PC-3 (cell line): ENCODE results near the gene GPR18. TPM values are rescaled to one million over a fixed set of nuclear protein-coding genes. Genes with fewer than 3 reads are reported as not detected.

ENCODE experiments used
- ATAC-seq: fragments of 200-7000 bp; cut with Tn5 transposase; 2 replicates; pipeline ENCODE4 v1.9.1; 2020; ENCODE audit warnings: mild to moderate bottlenecking, moderate library complexity
- BruUV-seq: library from RNA; stranded (reverse); fragments of 400-500 nt; replicated peaks from 2 replicates; lab custom pipeline; 2021; lab: Mats Ljungman, UMichigan
- CTCF ChIA-PET: fragments of 300-600 bp; sonication (Branson Sonifier 250); formaldehyde crosslinking; loops from one replicate; lab custom pipeline; 2022; ENCODE audit warnings: antibody characterized with exemption; lab: Charles Lee
- POLR2A ChIA-PET: fragments of 300-600 bp; sonication (Branson Sonifier 250); formaldehyde crosslinking; loops from one replicate; lab custom pipeline; 2022; ENCODE audit warnings: antibody characterized with exemption; ENCODE audit not compliant: unreplicated experiment; lab: Charles Lee
- DNase-seq: peaks from one replicate; pipeline ENCODE4 v3.0.0-alpha.2; 2015
- H2AFZ ChIP-seq: fragments of 300-600 bp; sonication (generic); 2 replicates; pipeline ENCODE4 v1.6.0; 2016; ENCODE audit warnings: antibody characterized with exemption, low read length
- H3F3A ChIP-seq: fragments of 300-600 bp; sonication (generic); one replicate; pipeline ENCODE4 v1.6.0; 2017; ENCODE audit warnings: antibody characterized with exemption, low read length, control low read depth, mild to moderate bottlenecking; ENCODE audit not compliant: unreplicated experiment
- H3K27ac ChIP-seq: fragments of 300-600 bp; sonication (generic); 2 replicates; pipeline ENCODE4 v1.5.1; 2016; ENCODE audit warnings: mild to moderate bottlenecking, low read length
- H3K27me3 ChIP-seq: fragments of 300-600 bp; sonication (generic); 2 replicates; pipeline ENCODE4 v1.6.1; 2016; ENCODE audit warnings: low read length, mixed read lengths
- H3K36me3 ChIP-seq: fragments of 300-600 bp; sonication (generic); 2 replicates; pipeline ENCODE4 v1.6.1; 2016; ENCODE audit warnings: low read depth, mixed run types, low read length, mixed read lengths
- H3K4me1 ChIP-seq: fragments of 300-600 bp; sonication (generic); 2 replicates; pipeline ENCODE4 v1.5.1; 2016; ENCODE audit warnings: low read length; ENCODE audit not compliant: insufficient read depth
- H3K4me2 ChIP-seq: fragments of 300-600 bp; sonication (generic); 2 replicates; pipeline ENCODE4 v1.6.0; 2016; ENCODE audit warnings: low read length
- H3K4me3 ChIP-seq: fragments of 300-600 bp; sonication (generic); 2 replicates; pipeline ENCODE4 v1.5.1; 2016; ENCODE audit warnings: mild to moderate bottlenecking, low read length, mixed read lengths
- H3K79me2 ChIP-seq: fragments of 300-600 bp; sonication (generic); 2 replicates; pipeline ENCODE4 v1.6.1; 2017; ENCODE audit warnings: low read length, mixed read lengths
- H3K9ac ChIP-seq: fragments of 300-600 bp; sonication (generic); 2 replicates; pipeline ENCODE4 v1.6.0; 2016; ENCODE audit warnings: mild to moderate bottlenecking, low read length
- H3K9me2 ChIP-seq: fragments of 300-600 bp; sonication (generic); replicated peaks from 2 replicates; pipeline ENCODE4 v1.6.1; 2016; ENCODE audit warnings: mixed run types, low read length, mixed read lengths
- H3K9me3 ChIP-seq: fragments of 300-600 bp; sonication (generic); 2 replicates; pipeline ENCODE4 v1.6.1; 2016; ENCODE audit warnings: low read length, mixed read lengths
- H4K20me1 ChIP-seq: fragments of 300-600 bp; sonication (generic); 2 replicates; pipeline ENCODE4 v1.6.1; 2016; ENCODE audit warnings: low read length, mixed read lengths
- CTCF ChIP-seq: fragments of 300-600 bp; sonication (generic); conservative IDR thresholded peaks from 2 replicates; pipeline ENCODE4 v1.5.1; 2017; ENCODE audit warnings: antibody characterized with exemption, low read depth, mild to moderate bottlenecking, low read length
- EZH2 ChIP-seq: fragments of 300-600 bp; sonication (generic); IDR thresholded peaks from one replicate; pipeline ENCODE4 v1.6.1; 2017; ENCODE audit warnings: antibody characterized with exemption, mild to moderate bottlenecking, low read length; ENCODE audit not compliant: unreplicated experiment
- EZH2phosphoT487 ChIP-seq: fragments of 300-600 bp; sonication (generic); IDR thresholded peaks from 2 replicates; pipeline ENCODE4 v1.6.1; 2018; ENCODE audit warnings: mild to moderate bottlenecking, antibody characterized with exemption, low read length, borderline replicate concordance
- intact Hi-C: fragments of 100-400 bp; cut with micrococcal nuclease; formaldehyde crosslinking; loops from 2 replicates; pipeline ENCODE4 v1.9.0; 2023
- total RNA-seq: library from RNA; depleted of rRNA; stranded (reverse); fragments of >200 nt; gene quantifications from 2 replicates; pipeline ENCODE4 v1.2.3, GENCODE V29; 2014

GPR18 gene
- total RNA-seq, 1 experiment from 2014 or later = not detected

- H3K4me2 ChIP-seq = no peak overlapping the region
- H3F3A ChIP-seq = no peaks in the 10 kb centered on the region
- no peaks in the 10 kb centered on the region for H3K27me3 ChIP-seq
- H3K4me1 ChIP-seq = no peaks in the 10 kb centered on the region
- H3K9ac ChIP-seq = no peak overlapping the region
- no peaks in the 10 kb centered on the region for H3K79me2 ChIP-seq
- H3K36me3 ChIP-seq = no peaks in the 10 kb centered on the region; the same call in 1 of the 2 replicates
- H3K4me3 ChIP-seq = no peak overlapping the region
- ATAC-seq (no peak), DNase-seq (no peak)
- POLR2A ChIA-PET = no interaction called here
- TF ChIP-seq CTCF = no peak
- TF ChIP-seq EZH2 = no peak
- no peak for TF ChIP-seq EZH2phosphoT487
- H3K9me3 ChIP-seq = no peaks in the 10 kb centered on the region
- intact Hi-C loops = loop anchor here (10.0 kb wide), 1 partner anchor 247 kb away; no protein-coding TSS in a partner anchor
- H3K27ac ChIP-seq = no peak overlapping the region
- no peaks in the 10 kb centered on the region for H3K9me2 ChIP-seq
- CTCF ChIA-PET = no interaction called here
- BruUV-seq = no TSS peak
- H2AFZ ChIP-seq = no peak overlapping the region
- no peaks in the 10 kb centered on the region for H4K20me1 ChIP-seq
Observed at GRCh38 chr13:99267927-99268326, 9.7 kb upstream of the GPR18 start.

GRCh38 chr13:99266827-99267226 lies 8.6 kb upstream of the GPR18 start:
- no TSS peak for BruUV-seq
- intact Hi-C loops = loop anchor here (1.0 to 10.0 kb wide), 3 partner anchors 71 to 248 kb away; no protein-coding TSS in a partner anchor
- Histone ChIP-seq H3F3A (no peaks in the 10 kb centered on the region), H2AFZ (no peak overlapping the region), H3K9me2 (no peaks in the 10 kb centered on the region), H4K20me1 (no peaks in the 10 kb centered on the region), H3K79me2 (no peaks in the 10 kb centered on the region), H3K9me3 (no peaks in the 10 kb centered on the region), H3K4me1 (no peaks in the 10 kb centered on the region), H3K27me3 (no peaks in the 10 kb centered on the region), H3K4me3 (no peak overlapping the region), H3K36me3 (no peaks in the 10 kb centered on the region; the same call in 1 of the 2 replicates), H3K9ac (no peak overlapping the region), H3K4me2 (no peak overlapping the region), H3K27ac (no peak overlapping the region)
- peak; percentile 68 for ATAC-seq
- ChIA-PET POLR2A (interaction anchor here (0.5 kb wide), 1 partner anchor 40 kb away, joined by 4 read pairs; the partner anchor contains the start of gene GPR183), CTCF (interaction anchor here (0.7 to 1.3 kb wide), 4 partner anchors 66 to 90 kb away, joined by 4 to 14 read pairs (median 4); partner anchors contain the start of gene UBAC2)
- peak; percentile 45 for DNase-seq
- no peak for TF ChIP-seq CTCF
- no peak for TF ChIP-seq EZH2
- no peak for TF ChIP-seq EZH2phosphoT487

- Histone ChIP-seq H3K27me3 (no peaks in the 10 kb centered on the region), H2AFZ (no peak overlapping the region), H3K9me2 (no peaks in the 10 kb centered on the region), H3K27ac (no peak overlapping the region), H3F3A (no peaks in the 10 kb centered on the region), H3K9me3 (no peaks in the 10 kb centered on the region), H3K79me2 (no peaks in the 10 kb centered on the region), H3K4me2 (no peak overlapping the region), H3K4me1 (no peaks in the 10 kb centered on the region), H3K36me3 (no peaks in the 10 kb centered on the region; the same call in 1 of the 2 replicates), H3K9ac (no peak overlapping the region), H3K4me3 (no peak overlapping the region), H4K20me1 (no peaks in the 10 kb centered on the region)
- POLR2A ChIA-PET = interaction anchor here (0.6 kb wide), 2 partner anchors 14 to 81 kb away, joined by 6 read pairs; no protein-coding TSS in a partner anchor
- TF ChIP-seq EZH2 (no peak), EZH2phosphoT487 (no peak), CTCF (peak; percentile 62)
- DNase-seq (peak; percentile 61), ATAC-seq (peak; percentile 64; the same call in 1 of the 2 replicates)
- no TSS peak for BruUV-seq
- intact Hi-C loops = loop anchor here (1.0 to 10.0 kb wide), 3 partner anchors 70 to 249 kb away; no protein-coding TSS in a partner anchor
- CTCF ChIA-PET = interaction anchor here (0.6 to 1.4 kb wide), 6 partner anchors 65 to 180 kb away, joined by 3 to 29 read pairs (median 4); partner anchors contain the start of gene UBAC2
Observed at GRCh38 chr13:99265821-99266426, 7.7 kb upstream of the GPR18 start.
